ENCODE data around the gene IPMK. TPM values are rescaled to one million over a fixed set of nuclear protein-coding genes. Genes with fewer than 3 reads are reported as not detected.

The IPMK gene
- 5.0 TPM for polyA plus RNA-seq (2013, experiment 1 of 2)
- polyA plus RNA-seq (2013, experiment 2 of 2) = 5.2 TPM

GRCh38 chr10:58267713-58268453 lies at the start of gene IPMK:
IPMK (minus strand) TSS chr10:58267894; CDS start chr10:58267611, 283 bp downstream.
- Histone ChIP-seq H3K4ac (ENCODE audit: low read length) (no peak within 1 kb of the TSS), H4K91ac (ENCODE audit: low read depth, low read length, poor library complexity) (no peak within 1 kb of the TSS), H3K36me3 (replicated peaks in 1 of 2; ENCODE audit: control insufficient read depth in 2 of 2, insufficient read depth in 2 of 2, low read length in 2 of 2) (no peaks in the 10 kb centered on the region), H3K9me3 (replicated peaks in 1 of 2; ENCODE audit: control insufficient read depth in 2 of 2, insufficient read depth in 1 of 2, low read depth in 1 of 2, low read length in 2 of 2) (no peaks in the 10 kb centered on the region), H2AFZ (ENCODE audit: low read length) (peak within 1 kb of the TSS; percentile 100), H3K4me1 (ENCODE audit: control insufficient read depth in 2 of 2, insufficient read depth in 1 of 2, low read depth in 1 of 2, low read length in 2 of 2) (peaks cover 0 to 7% of the 10 kb centered on the region in 2 donors), H4K8ac (ENCODE audit: low read depth, low read length) (no peak within 1 kb of the TSS), H3K79me1 (ENCODE audit: low read depth, low read length) (peaks cover 2% of the 10 kb centered on the region), H3K9ac (ENCODE audit: low read depth, low read length, poor library complexity) (peak within 1 kb of the TSS; percentile 83), H3K27me3 (ENCODE audit: control insufficient read depth in 3 of 3, insufficient read depth in 3 of 3, low read depth in 1 of 3, low read length in 3 of 3) (no peaks in the 10 kb centered on the region), H3K4me3 (ENCODE audit: low read length in 2 of 2) (peak within 1 kb of the TSS; percentile 65 to 100), H3K14ac (ENCODE audit: low read length) (peak within 1 kb of the TSS; percentile 96), H2BK120ac (ENCODE audit: low read depth, low read length) (no peak within 1 kb of the TSS), H3K4me2 (ENCODE audit: insufficient read depth, low read length, poor library complexity, severe bottlenecking) (peak within 1 kb of the TSS; percentile 92), H2AK5ac (ENCODE audit: low read depth, low read length) (peak within 1 kb of the TSS; percentile 47), H3K23ac (ENCODE audit: low read depth, low read length, poor library complexity) (peak within 1 kb of the TSS; percentile 38), H2BK15ac (ENCODE audit: low read length) (peak within 1 kb of the TSS; percentile 88), H3K18ac (ENCODE audit: low read length) (peak within 1 kb of the TSS; percentile 87), H2BK12ac (ENCODE audit: low read length) (no peak within 1 kb of the TSS), H2BK5ac (ENCODE audit: low read length) (peak within 1 kb of the TSS; percentile 54), H3K27ac (replicated peaks; ENCODE audit: low read length) (peak within 1 kb of the TSS; percentile 43)
- no CpG with 5 or more reads among the region's 76 CpGs for WGBS, 2 donors (ENCODE audit: extremely low coverage in 2 of 2, insufficient read length in 2 of 2, insufficient replicate concordance in 1 of 2)
- peak; percentile 89 for DNase-seq (ENCODE audit: low spot score)

GRCh38 chr10:58316874-58317273 lies 49.2 kb upstream of the IPMK start:
- H3K4me1 ChIP-seq (ENCODE audit: control insufficient read depth in 2 of 2, insufficient read depth in 1 of 2, low read depth in 1 of 2, low read length in 2 of 2) = no peaks in the 10 kb centered on the region

GRCh38 chr10:58311026-58311425 lies 43.3 kb upstream of the IPMK start:
- Histone ChIP-seq H3K9ac (ENCODE audit: low read depth, low read length, poor library complexity) (no peak overlapping the region), H3K18ac (ENCODE audit: low read length) (no peak overlapping the region), H3K36me3 (replicated peaks in 1 of 2; ENCODE audit: control insufficient read depth in 2 of 2, insufficient read depth in 2 of 2, low read length in 2 of 2) (no peaks in the 10 kb centered on the region), H3K27ac (replicated peaks; ENCODE audit: low read length) (no peak overlapping the region), H3K79me1 (ENCODE audit: low read depth, low read length) (peaks cover 2% of the 10 kb centered on the region), H4K8ac (ENCODE audit: low read depth, low read length) (no peak overlapping the region), H2BK5ac (ENCODE audit: low read length) (no peak overlapping the region), H3K4ac (ENCODE audit: low read length) (no peak overlapping the region), H2AFZ (ENCODE audit: low read length) (no peak overlapping the region), H2BK12ac (ENCODE audit: low read length) (no peak overlapping the region), H3K4me2 (ENCODE audit: insufficient read depth, low read length, poor library complexity, severe bottlenecking) (no peak overlapping the region), H2AK5ac (ENCODE audit: low read depth, low read length) (no peak overlapping the region), H3K4me3 (ENCODE audit: low read length in 2 of 2) (no peak overlapping the region), H3K9me3 (replicated peaks in 1 of 2; ENCODE audit: control insufficient read depth in 2 of 2, insufficient read depth in 1 of 2, low read depth in 1 of 2, low read length in 2 of 2) (no peaks in the 10 kb centered on the region), H2BK120ac (ENCODE audit: low read depth, low read length) (no peak overlapping the region), H3K27me3 (ENCODE audit: control insufficient read depth in 3 of 3, insufficient read depth in 3 of 3, low read depth in 1 of 3, low read length in 3 of 3) (peaks cover 0 to 2% (median under 1%) of the 10 kb centered on the region in 3 experiments), H3K14ac (ENCODE audit: low read length) (no peak overlapping the region), H3K23ac (ENCODE audit: low read depth, low read length, poor library complexity) (no peak overlapping the region), H2BK15ac (ENCODE audit: low read length) (no peak overlapping the region), H4K91ac (ENCODE audit: low read depth, low read length, poor library complexity) (no peak overlapping the region), H3K4me1 (ENCODE audit: control insufficient read depth in 2 of 2, insufficient read depth in 1 of 2, low read depth in 1 of 2, low read length in 2 of 2) (peaks cover 0 to under 1% of the 10 kb centered on the region in 2 donors)
- no peak for DNase-seq (ENCODE audit: low spot score)

More at GRCh38 chr10:58316874-58317273, 49.2 kb upstream of the IPMK start:
- Histone ChIP-seq H3K4me2 (ENCODE audit: insufficient read depth, low read length, poor library complexity, severe bottlenecking) (no peak overlapping the region), H4K8ac (ENCODE audit: low read depth, low read length) (no peak overlapping the region), H2AFZ (ENCODE audit: low read length) (no peak overlapping the region), H3K36me3 (replicated peaks in 1 of 2; ENCODE audit: control insufficient read depth in 2 of 2, insufficient read depth in 2 of 2, low read length in 2 of 2) (no peaks in the 10 kb centered on the region), H3K4me3 (ENCODE audit: low read length in 2 of 2) (no peak overlapping the region), H3K14ac (ENCODE audit: low read length) (no peak overlapping the region), H2BK120ac (ENCODE audit: low read depth, low read length) (no peak overlapping the region), H4K91ac (ENCODE audit: low read depth, low read length, poor library complexity) (no peak overlapping the region), H3K27me3 (ENCODE audit: control insufficient read depth in 3 of 3, insufficient read depth in 3 of 3, low read depth in 1 of 3, low read length in 3 of 3) (peaks cover 0 to 4% (median 2%) of the 10 kb centered on the region in 3 experiments), H2BK5ac (ENCODE audit: low read length) (no peak overlapping the region), H3K18ac (ENCODE audit: low read length) (no peak overlapping the region), H3K9ac (ENCODE audit: low read depth, low read length, poor library complexity) (no peak overlapping the region), H2BK15ac (ENCODE audit: low read length) (no peak overlapping the region), H3K9me3 (replicated peaks in 1 of 2; ENCODE audit: control insufficient read depth in 2 of 2, insufficient read depth in 1 of 2, low read depth in 1 of 2, low read length in 2 of 2) (no peaks in the 10 kb centered on the region), H3K27ac (replicated peaks; ENCODE audit: low read length) (no peak overlapping the region), H2BK12ac (ENCODE audit: low read length) (no peak overlapping the region), H3K4ac (ENCODE audit: low read length) (no peak overlapping the region), H3K79me1 (ENCODE audit: low read depth, low read length) (no peaks in the 10 kb centered on the region), H2AK5ac (ENCODE audit: low read depth, low read length) (no peak overlapping the region), H3K23ac (ENCODE audit: low read depth, low read length, poor library complexity) (no peak overlapping the region)
- no peak for DNase-seq (ENCODE audit: low spot score)

GRCh38 chr10:58307676-58308075 lies 40.0 kb upstream of the IPMK start:
- H3K36me3 ChIP-seq (replicated peaks in 1 of 2; ENCODE audit: control insufficient read depth in 2 of 2, insufficient read depth in 2 of 2, low read length in 2 of 2) = no peaks in the 10 kb centered on the region
- no peak overlapping the region for H3K4ac ChIP-seq (ENCODE audit: low read length)
- H4K8ac ChIP-seq (ENCODE audit: low read depth, low read length) = no peak overlapping the region
- no peak overlapping the region for H3K14ac ChIP-seq (ENCODE audit: low read length)
- no peak overlapping the region for H3K9ac ChIP-seq (ENCODE audit: low read depth, low read length, poor library complexity)
- H3K4me1 ChIP-seq (ENCODE audit: control insufficient read depth in 2 of 2, insufficient read depth in 1 of 2, low read depth in 1 of 2, low read length in 2 of 2) = peaks cover 0 to 2% of the 10 kb centered on the region in 2 donors
- H2AFZ ChIP-seq (ENCODE audit: low read length) = no peak overlapping the region
- no peak overlapping the region for H2BK15ac ChIP-seq (ENCODE audit: low read length)
- no peaks in the 10 kb centered on the region for H3K9me3 ChIP-seq (replicated peaks in 1 of 2; ENCODE audit: control insufficient read depth in 2 of 2, insufficient read depth in 1 of 2, low read depth in 1 of 2, low read length in 2 of 2)
- WGBS, 2 donors (ENCODE audit: extremely low coverage in 2 of 2, insufficient read length in 2 of 2, insufficient replicate concordance in 1 of 2) = no CpG with 5 or more reads among the region's 3 CpGs
- no peak overlapping the region for H2BK120ac ChIP-seq (ENCODE audit: low read depth, low read length)
- no peak overlapping the region for H2BK5ac ChIP-seq (ENCODE audit: low read length)
- H3K18ac ChIP-seq (ENCODE audit: low read length) = no peak overlapping the region
- peaks cover 0 to 2% (median 0%) of the 10 kb centered on the region in 3 experiments for H3K27me3 ChIP-seq (ENCODE audit: control insufficient read depth in 3 of 3, insufficient read depth in 3 of 3, low read depth in 1 of 3, low read length in 3 of 3)
- H2AK5ac ChIP-seq (ENCODE audit: low read depth, low read length) = no peak overlapping the region
- no peak overlapping the region for H3K4me2 ChIP-seq (ENCODE audit: insufficient read depth, low read length, poor library complexity, severe bottlenecking)
- no peak for DNase-seq (ENCODE audit: low spot score)
- no peak overlapping the region for H4K91ac ChIP-seq (ENCODE audit: low read depth, low read length, poor library complexity)
- peaks cover 2% of the 10 kb centered on the region for H3K79me1 ChIP-seq (ENCODE audit: low read depth, low read length)
- no peak overlapping the region for H3K23ac ChIP-seq (ENCODE audit: low read depth, low read length, poor library complexity)
- H3K27ac ChIP-seq (replicated peaks; ENCODE audit: low read length) = no peak overlapping the region
- no peak overlapping the region for H2BK12ac ChIP-seq (ENCODE audit: low read length)
- H3K4me3 ChIP-seq (ENCODE audit: low read length in 2 of 2) = no peak overlapping the region
